ENCODE results near the gene ASXL2. TPM values are rescaled to one million over a fixed set of nuclear protein-coding genes. Genes with fewer than 3 reads are reported as not detected.

ASXL2 gene
- total RNA-seq, 4 donors from 2014 or later = 13.3 to 26.7 (median 16.8) TPM

DNA sequence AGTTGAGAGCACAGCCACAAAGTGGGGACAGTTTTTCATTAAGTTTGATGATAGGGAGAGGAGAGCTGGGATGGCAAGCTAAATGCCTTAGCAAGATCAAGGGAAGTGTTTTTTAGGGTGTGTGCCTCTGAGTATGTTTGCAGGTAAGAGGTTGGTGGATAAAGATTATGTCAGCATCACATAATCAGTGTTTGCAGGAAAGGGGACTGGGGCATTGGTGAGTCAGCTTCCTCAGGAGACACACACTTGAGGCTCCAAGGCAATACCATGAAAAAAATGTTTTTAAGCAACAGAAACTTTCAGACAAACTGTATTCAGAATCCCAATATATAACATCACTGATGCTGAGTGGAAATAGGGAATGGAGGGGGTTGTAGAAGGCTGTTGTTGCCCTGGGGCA is 179.5 kb downstream of the ASXL2 start:
- no peaks in the 10 kb centered on the region for H3K36me3 ChIP-seq
- H3K4me1 ChIP-seq = peaks cover 0 to 4% (median 0%) of the 10 kb centered on the region in 3 donors
- TF ChIP-seq, protein P1, sequence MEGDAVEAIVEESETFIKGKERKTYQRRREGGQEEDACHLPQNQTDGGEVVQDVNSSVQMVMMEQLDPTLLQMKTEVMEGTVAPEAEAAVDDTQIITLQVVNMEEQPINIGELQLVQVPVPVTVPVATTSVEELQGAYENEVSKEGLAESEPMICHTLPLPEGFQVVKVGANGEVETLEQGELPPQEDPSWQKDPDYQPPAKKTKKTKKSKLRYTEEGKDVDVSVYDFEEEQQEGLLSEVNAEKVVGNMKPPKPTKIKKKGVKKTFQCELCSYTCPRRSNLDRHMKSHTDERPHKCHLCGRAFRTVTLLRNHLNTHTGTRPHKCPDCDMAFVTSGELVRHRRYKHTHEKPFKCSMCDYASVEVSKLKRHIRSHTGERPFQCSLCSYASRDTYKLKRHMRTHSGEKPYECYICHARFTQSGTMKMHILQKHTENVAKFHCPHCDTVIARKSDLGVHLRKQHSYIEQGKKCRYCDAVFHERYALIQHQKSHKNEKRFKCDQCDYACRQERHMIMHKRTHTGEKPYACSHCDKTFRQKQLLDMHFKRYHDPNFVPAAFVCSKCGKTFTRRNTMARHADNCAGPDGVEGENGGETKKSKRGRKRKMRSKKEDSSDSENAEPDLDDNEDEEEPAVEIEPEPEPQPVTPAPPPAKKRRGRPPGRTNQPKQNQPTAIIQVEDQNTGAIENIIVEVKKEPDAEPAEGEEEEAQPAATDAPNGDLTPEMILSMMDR (IDR thresholded peaks at IDR 0.05) = no peak
- no peak for ATAC-seq
- H3K27me3 ChIP-seq = peaks cover 12% of the 10 kb centered on the region
- H3K9me3 ChIP-seq = no peaks in the 10 kb centered on the region
- H3K4me3 ChIP-seq = no peak overlapping the region
- no peak overlapping the region for H3K27ac ChIP-seq

DNA sequence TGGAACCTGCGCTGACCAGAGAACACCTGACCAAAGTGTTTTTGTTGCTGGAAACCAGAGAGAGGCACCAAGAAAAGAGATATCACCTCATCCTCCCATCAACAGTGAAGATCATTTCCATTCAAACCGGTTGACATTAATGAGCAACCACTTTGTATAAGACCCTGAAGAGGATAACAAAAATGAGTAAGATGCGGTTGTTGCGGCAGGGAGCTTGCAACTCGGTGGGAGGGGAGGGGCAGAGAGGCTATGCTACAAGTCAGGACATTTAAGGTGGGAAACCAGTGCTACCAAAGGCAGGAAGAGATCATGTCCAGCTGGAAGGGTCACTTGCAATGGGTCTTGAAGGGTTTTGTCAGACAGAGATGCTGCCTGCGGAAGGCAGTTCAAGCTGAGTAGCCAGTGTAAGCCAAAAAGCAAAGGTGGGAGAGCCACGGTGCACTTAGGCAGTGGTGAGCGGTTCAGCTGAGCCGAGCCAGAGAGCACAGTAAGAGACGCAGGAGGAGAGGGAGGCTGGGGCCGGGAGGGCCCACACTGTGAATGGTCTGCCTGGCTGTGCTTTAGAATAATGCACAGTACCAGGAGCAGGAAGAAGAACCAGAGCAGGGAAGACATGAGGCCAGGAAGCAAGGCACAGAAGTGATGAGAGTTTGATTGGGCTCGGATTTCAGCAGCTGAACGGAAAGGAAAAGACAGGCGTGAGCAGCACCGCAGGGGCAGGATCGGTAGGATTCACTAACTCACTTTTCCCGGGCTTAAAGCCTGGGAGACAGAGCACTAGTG is 180.5 kb downstream of the ASXL2 start:
- Histone ChIP-seq H3K27ac (no peak overlapping the region), H3K36me3 (no peaks in the 10 kb centered on the region), H3K9me3 (no peaks in the 10 kb centered on the region), H3K27me3 (peaks cover 12% of the 10 kb centered on the region), H3K4me3 (no peak overlapping the region), H3K4me1 (peaks cover 0 to 4% (median 0%) of the 10 kb centered on the region in 3 donors)
- WGBS, 2 donors (ENCODE audit: low coverage in 1 of 2) = 14 to 31% methylated on average over 8 to 15 of the region's 17 CpGs
- ATAC-seq = no peak
- TF ChIP-seq POLR2AphosphoS5 (IDR thresholded peaks at IDR 0.05) (no peak), POLR2A (IDR thresholded peaks at IDR 0.05) (no peak), EP300 (IDR thresholded peaks at IDR 0.05) (no peak)
- TF ChIP-seq, protein P1 (IDR thresholded peaks at IDR 0.05) = no peak

DNA sequence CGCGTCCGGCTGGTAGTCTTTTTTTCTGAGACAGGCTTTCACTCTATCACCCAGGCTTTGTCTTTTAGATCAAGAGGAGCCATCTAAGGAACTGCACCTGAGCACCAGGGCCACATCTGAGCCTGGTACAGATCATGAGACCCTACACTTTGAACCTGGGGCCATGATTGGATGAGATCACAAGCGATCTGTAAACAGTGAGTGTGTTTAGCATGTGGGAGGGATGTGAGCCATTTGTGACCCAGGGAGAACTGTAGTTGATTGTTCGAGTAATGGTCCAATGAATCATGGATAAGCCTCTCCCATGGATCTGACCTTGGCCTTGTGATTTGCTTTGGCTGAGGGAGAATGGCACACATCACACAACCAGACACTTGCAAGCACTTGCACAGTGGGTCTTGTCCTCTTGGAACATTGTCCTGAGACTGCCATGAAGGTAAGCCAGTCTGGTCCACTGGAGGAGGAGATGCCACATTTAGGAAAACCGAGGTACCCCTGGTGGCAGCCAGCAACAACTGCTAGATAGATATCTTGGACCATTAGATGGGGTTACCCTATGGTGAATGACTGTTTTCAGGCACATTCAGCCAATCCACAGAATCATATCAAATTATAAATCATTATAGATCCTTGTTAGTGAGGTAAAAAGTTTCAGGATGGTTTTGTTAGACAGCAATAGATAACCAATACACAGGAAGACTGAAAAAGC is 185.4 kb downstream of the ASXL2 start:
- no peak overlapping the region for H3K4me3 ChIP-seq
- no peak overlapping the region for H3K27ac ChIP-seq
- no peaks in the 10 kb centered on the region for H3K9me3 ChIP-seq
- H3K4me1 ChIP-seq = peaks cover 0 to under 1% (median 0%) of the 10 kb centered on the region in 3 donors
- no peak for TF ChIP-seq POLR2AphosphoS5 (IDR thresholded peaks at IDR 0.05)
- TF ChIP-seq EP300 (IDR thresholded peaks at IDR 0.05) = no peak
- TF ChIP-seq, protein P1 (IDR thresholded peaks at IDR 0.05) = no peak
- TF ChIP-seq POLR2A (IDR thresholded peaks at IDR 0.05) = no peak
- no peaks in the 10 kb centered on the region for H3K36me3 ChIP-seq
- 90 to 93% methylated on average over 4 to 5 of the region's 6 CpGs for WGBS, 2 donors (ENCODE audit: low coverage in 1 of 2)
- H3K27me3 ChIP-seq = peaks cover 12% of the 10 kb centered on the region
- ATAC-seq = no peak

DNA sequence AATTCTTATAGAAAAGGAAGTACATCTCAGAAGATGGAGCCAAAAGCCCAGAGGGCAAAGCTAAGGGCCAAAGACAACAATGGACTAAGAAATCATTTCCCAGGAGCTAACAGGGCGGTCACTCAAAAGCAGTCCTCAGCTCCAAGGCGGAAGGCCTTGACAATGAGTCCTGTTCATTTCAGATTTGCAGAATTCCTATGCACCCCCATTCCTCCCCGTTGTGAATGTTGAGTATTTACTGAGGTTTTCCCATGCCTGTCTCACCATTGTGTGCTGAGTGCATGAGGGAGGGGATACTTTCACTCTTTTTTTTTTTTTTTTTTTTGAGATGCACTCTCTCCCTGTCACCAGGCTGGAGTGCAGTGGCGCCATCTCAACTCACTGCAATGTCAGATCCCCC is 186.1 kb downstream of the ASXL2 start:
- TF ChIP-seq, protein P1 (IDR thresholded peaks at IDR 0.05) = no peak
- no peak for TF ChIP-seq POLR2A (IDR thresholded peaks at IDR 0.05)
- no peak for TF ChIP-seq EP300 (IDR thresholded peaks at IDR 0.05)
- TF ChIP-seq POLR2AphosphoS5 (IDR thresholded peaks at IDR 0.05) = no peak
- 56 to 100% methylated on average over 1 to 3 of the region's 4 CpGs for WGBS, 2 donors (ENCODE audit: low coverage in 1 of 2)
- Histone ChIP-seq H3K27me3 (peaks cover 10% of the 10 kb centered on the region), H3K36me3 (no peaks in the 10 kb centered on the region), H3K4me1 (no peaks in the 10 kb centered on the region), H3K9me3 (no peaks in the 10 kb centered on the region), H3K27ac (no peak overlapping the region), H3K4me3 (no peak overlapping the region)
- ATAC-seq = no peak

DNA sequence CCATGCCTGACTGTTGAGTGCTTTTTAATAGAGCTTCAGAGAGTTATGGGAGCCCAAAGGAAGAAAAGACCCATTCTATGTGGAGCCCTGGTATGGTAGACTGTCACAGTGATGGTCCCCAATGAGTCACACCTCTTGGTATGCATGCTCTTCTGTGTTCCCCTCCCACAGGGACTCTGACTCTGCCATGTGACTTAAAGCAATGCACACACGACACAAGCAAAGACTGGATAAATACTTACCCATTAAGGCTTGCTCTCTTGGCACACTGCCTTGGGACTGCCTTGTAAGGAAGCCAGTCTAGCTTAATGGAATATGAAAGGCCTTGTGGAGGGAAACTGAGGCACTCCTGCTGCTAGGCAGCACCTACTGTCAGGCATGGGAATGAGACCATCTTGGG is 188.2 kb downstream of the ASXL2 start:
- ATAC-seq = no peak
- Histone ChIP-seq H3K9me3 (no peaks in the 10 kb centered on the region), H3K4me3 (no peak overlapping the region), H3K36me3 (no peaks in the 10 kb centered on the region), H3K4me1 (no peaks in the 10 kb centered on the region), H3K27ac (no peak overlapping the region), H3K27me3 (peaks cover 7% of the 10 kb centered on the region)
- TF ChIP-seq EP300 (IDR thresholded peaks at IDR 0.05) (no peak), POLR2A (IDR thresholded peaks at IDR 0.05) (no peak), POLR2AphosphoS5 (IDR thresholded peaks at IDR 0.05) (no peak)
- TF ChIP-seq, protein P1 (IDR thresholded peaks at IDR 0.05) = no peak
- WGBS, 2 donors (ENCODE audit: low coverage in 1 of 2) = 0% methylated on average over 1 of the region's 1 CpG; no CpG with 5 or more reads in 1 of the 2 donors

All from gastroesophageal sphincter (tissue), 4 donors.